ENCODE results near the gene BBX.

The BBX gene

DNA sequence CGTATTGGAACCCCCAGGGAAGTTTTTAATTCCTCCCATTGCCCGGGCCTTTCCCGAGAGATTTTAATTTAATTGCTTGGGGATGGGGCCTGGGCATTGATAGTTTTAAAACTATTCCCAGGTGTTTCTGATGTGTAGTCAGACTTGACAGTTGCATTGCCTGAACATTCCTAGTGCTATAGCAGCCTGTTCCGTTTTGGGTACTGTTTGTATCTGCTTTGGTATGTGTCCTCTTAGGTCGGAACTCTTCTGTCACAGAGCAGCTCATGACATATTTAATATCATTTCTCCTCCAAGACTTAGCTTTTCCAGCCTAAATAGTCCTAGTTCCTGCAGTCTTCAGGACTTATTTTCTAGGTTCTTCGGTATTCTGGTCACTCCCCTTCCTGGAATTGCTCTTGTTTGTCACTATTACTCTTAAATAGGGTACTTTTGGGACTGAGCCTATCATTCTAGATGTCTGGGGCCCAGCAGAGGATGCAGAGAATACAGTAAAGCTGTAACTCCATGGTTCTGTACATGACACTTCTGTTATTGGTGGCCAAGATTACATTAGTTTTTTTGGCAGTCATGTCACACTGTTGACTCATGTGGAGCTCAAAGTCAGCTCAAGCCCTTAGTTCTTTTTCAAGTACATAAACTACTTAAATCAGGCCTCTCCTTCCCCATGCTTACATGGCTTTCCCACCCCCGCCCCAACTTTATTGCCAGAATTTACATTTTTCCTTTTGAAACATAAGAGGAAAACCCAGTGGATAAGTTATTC is 81.5 kb downstream of the BBX start:
- DNase-seq = no peak

DNA sequence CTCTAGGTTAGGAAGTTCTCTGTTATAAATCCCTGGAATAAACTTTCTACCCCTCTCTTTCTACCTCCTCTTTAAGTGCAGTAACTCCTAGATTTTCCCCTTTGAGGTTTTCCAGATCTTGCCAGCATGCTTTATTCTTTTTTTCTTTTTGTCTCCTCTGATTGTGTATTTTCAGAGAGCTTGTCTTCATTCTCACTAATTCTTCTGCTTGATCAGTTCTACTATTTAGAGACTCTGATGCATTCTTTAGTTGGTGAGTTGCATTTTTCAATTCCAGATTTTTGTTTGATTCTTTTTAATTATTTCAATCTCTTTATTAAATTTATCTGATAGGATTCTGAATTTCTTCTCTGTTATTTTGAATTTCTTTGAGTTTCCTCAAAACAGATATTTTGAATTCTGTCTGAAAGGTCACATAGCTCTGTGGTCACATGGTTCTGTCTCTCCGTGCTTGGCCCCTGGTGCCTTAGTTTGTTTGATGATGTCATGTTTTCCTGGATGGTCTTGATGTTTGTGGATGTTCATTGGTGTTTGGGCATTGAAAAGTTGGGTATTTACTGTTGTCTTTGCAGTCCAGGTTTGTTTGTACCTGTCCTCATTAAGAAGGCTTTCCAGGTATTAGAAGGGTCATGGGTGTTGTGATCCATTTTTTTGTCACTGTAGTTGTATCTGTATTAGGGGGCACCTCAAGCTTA is 89.2 kb downstream of the BBX start:
- no peak for DNase-seq

DNA sequence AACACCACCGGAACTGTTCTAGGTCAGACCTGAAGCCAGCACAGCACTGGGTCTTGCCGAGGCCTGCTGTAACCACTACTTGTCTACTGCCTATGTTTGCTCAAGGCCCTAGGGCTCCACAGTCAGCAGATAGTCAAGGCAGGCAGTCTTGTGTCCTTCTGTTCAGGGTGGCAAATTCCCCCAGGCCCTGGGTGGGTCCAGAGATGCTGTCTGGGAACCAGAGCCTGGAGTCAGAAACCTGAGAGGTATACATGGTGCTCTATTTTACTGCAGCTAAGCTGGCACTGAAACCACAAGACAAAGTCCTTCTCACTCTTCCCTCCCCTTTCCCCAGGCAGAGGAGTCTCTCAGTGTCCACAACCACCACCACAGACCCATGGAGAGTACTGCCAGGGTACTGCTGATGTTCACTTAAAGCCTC is 89.9 kb downstream of the BBX start:
- DNase-seq = no peak

DNA sequence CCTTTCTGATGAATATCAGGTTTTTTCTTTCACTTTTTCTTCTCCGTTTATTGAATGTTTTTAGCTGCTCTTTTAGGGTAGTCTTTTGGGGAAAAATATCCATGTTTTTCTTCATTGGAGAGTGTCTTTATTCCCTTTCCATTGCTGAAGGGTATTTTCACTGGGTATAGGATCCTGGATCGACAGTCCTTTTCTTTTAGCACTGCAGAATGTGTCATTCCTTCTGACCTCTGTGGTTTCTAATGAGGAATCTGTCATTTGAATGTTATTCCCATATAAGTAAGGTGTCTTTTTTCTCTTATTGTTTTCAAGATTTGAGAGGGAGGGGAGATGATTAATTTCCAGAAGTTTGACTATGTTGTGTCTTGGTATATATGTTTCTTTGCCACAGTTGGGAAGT is 96.8 kb downstream of the BBX start:
- DNase-seq = no peak

DNA sequence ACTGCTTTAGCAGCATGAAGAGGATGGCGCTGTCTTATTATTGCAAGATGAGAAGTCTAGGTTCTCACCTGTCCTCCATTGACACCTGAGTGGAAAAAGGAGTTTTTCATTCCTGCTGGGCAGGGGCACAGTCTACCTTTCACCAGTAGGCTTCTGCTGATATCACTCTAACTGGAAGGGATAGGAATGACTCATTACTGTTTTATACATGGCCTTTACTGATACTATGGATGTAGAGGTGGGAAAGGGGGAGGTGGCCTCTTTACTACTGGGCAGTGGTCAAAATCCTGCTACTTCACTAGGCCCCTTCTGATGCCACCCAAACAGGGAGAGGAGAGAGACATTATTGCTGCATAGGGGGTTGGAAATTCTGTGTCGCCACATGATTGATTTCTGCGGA is 97.8 kb downstream of the BBX start:
- no peak for DNase-seq

DNA sequence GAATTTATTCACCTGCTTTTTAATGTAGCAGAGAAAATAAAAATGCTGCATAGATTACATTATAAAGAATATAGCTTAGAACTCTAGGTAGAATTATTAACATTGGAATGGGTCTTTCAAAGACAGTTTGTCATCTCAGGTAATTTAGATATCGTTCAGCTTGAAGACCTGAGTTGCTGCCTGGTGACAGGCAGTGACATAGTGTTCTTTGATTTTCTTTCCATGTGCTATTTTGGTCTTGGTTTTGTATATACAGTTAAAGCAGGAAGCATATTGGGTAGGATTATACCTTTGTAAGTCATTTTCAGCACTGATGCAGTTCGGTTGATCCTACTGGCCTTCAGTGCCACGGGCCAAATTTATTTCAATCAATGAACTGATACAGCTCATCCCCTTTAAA is 98.7 kb downstream of the BBX start:
- no peak for DNase-seq

DNA sequence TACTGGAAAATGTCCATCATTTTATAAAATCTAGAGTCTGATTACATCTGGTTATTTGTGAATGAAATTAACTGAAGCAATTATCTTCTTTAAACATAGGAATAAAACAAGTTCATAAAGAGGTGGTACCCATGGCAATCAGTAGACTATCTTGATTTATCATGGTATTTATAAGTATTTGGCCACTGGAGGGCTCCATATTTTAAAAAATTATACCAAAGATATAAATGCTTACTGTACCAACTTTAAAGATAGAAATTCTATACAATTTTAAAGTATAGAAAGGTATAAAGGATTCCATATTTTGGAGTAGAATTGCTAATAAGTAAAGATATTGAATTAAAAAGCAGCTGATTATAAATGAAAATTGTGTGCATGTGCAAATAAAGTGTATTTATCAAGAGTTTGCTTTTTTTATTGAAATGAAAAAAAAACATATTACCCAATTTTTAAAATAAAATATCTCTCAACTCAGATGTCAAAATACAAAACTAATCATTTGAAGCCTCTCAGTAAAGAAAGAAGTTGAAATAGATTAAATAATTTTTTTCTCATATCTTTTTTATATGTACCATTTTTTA is 105.3 kb downstream of the BBX start:
- no peak for DNase-seq

DNA sequence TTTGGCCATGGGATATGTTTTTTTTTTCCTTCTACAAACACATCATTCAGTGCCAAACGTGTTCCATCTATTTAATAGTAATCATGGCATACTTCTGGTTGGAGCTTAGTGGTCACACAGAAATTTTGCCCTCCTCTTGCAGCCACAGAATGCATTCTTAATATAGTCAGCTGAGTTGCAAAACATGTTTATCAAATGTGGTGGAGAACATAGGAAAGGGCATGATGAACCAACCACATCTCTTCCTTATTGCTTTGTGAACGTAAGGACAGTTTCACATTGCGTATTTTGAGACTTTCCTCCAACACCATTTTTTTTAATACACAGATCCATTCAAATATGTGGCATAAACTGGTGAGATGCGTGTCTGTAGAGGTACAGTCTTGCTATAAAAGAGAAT is 106.8 kb downstream of the BBX start:
- no peak for DNase-seq

DNA sequence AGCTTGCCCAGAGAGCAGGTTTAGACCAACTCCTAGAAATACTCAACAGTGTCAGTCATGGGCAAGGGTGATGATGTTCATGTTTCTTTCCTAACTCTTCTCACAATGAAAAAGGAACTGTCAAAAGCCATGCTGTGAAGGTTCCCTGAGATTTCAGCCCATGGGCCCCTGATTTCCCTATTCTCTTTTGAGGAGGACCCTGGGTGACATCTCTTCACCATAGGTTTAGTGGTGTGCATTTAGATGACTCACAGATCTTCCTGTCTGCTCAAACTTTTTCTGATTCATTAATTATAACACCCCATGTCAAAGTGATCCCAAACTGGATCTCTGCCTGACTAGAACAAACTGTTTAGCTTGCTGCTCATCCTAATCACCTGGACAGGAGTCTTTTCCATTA is 108.0 kb downstream of the BBX start:
- no peak for DNase-seq

DNA sequence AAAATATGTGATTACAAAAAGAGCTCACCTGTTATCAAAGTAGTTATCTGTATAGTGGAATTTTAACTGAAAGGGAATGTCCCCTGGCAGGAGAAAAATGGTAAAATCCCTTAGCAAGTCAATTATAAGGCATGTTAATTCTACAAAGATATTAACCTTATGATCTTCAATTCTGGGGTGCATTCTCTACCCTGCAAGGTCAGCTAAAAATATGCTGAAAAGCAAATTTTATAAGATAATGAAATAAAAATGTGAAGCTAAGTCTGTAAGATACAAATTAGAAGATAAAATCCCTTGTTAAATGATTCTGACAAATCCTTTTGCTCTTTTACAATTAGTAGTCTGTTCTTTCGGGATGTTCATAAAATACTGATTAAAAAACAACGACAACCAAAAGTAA is 109.8 kb downstream of the BBX start:
- no peak for DNase-seq

DNA sequence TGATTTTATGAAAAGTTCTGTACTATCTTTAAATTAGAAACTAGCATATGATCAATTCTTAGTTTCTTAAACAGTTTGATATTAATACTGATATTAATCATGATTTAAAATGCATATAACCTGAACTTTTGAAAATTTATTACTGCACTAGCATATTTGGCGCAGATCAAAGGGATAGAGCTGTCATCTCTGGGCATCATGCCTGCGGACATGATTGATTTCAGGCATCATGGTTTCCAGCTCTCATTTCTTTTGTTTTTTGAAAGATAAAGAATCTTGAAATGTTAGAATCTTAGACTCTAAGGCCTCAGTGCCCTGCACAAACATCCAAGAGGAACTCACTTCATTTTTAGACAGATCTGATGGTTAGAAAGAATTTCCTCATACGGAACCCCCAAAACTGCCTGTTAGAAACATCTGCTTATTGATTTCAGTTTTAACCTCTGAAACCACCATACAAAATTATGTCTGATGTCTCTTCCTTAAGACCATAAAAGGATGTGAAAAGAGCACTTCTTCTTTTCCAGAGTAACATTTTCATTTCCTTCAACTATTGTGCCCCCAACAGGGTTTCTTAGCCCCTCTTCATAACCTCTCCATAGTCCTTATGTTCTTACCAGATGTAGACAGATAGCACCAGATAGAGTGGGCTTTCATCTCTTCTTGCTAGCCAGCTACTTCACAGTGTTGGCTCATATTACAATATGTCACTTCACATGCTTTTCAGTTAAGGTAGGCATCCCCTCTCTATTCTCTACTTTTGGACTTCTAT is 110.8 kb downstream of the BBX start:
- no peak for DNase-seq

DNA sequence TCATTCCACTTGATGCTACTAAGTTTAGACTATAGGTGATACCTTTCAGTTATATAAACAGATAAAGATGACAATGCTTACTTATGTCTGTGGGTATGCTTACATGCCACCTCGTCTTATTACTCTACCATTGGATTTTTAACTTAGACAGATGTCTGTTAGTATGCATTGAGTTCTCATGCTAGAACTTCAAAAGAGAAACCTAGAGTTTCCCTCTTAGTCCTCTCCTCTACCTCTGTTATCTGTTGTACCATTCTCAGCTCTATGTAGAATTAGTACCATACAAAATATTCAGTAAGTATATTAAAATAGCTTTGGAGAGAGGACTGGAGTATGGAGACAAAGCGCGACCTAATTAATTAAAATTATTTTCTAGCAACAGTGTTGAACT is 111.3 kb downstream of the BBX start:
- no peak for DNase-seq

DNA sequence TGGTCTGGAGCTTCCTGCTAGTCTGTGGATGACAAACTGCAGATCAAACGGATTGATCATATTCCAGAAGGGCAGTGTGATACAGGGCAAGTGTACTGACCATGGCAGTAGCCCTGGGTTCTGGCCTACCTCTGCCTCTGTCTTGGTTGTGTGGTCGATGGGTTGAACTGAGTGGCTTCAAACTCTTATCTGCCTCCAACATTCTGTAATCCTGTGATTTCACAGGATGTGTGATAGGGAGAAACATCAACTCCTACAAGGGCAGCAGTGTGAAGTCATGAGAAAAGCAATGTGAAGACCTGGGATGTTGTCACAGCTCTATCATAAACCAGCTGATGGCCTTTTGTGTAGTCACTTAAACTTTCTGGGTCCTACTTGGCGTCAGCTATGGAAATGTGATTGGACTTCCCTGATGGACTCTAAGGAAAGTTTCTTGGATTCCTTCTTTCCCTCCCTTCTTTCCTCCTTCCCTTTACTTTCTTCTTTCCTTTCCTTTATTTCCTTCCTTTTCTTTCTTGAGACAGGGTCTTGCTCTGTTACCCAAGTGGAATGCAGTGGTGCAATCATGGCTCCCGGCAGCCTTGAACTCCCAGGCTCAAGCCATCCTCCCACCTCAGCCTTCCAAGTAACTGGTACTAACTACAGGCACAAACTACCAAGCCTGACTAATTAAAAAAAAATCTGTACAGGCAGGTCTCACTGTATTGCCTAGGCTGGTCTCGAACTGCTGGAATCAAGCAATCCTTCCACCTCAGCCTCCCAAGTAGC is 114.8 kb downstream of the BBX start:
- no peak for DNase-seq

DNA sequence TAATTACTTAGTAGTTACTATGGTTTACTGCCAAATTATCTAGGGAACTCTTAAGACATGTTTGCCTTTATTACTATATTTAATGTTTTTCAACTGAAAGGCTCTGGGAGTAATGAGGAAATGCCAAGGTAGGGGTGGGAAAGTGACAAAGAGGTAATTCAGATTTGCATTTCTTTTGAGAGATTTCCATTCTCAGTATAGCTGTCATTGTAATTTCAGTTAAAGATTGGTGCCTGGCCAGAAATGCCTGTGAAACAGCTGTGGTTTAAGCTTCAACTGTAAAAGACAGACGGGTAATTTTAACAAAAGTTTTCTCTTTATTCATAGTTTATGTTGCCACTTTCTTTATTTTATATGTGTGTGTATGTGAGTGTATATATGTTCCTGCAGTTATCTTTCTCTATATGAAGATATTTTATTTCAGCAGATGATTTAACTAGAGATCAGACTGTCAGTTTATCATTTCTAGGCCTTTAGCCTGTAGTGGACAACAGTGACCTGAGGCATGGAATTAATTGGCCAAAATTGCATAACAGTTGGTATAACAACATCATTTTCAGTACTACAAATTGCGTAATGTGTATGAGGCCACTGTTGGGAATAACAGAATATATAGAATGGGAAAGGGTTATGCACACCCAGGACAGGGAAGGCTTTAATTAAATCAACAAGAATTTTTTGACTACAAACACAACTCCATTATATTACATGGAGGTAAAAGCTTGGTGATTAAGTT is 119.0 kb downstream of the BBX start:
- DNase-seq = no peak

DNA sequence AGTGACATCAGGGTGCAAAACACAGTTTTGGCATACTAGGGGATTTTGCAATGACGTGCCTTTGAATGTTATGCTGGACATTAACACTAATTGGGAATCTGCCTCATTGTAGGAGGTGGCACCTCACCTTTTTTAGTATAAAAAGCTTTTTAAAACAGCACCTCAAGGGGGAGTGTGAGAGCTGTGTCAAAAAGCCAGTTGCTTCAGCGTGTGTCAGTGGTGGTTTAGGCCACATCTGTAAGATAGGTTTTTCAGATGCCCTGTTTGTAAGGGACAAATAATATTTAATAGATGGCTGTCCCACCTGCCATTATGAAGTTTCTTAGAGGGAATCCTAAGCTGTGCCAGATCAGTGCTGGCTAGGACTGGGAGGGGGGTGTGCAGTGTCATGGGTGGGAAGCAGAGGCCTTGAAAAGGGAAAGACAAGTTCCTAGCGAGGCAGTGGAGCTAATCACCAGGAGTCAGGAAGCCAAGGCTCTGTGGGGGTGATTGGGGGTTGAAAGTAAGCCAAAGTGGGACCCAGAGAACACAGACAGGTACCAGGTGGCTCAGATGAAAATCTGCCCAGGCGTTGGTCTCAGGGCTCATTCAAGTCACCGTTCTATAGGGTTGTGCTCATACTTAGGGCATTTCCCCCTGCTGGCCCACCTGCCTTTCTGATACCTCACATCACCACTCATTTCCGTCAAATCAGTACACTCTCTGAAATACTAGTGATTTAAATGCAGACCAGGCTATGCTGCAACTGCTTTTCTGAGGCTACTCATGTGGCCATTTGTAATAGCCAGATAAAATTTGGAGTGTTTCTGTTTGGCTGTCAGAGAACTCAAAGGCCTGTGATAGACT is 120.5 kb downstream of the BBX start:
- no peak for DNase-seq

DNA sequence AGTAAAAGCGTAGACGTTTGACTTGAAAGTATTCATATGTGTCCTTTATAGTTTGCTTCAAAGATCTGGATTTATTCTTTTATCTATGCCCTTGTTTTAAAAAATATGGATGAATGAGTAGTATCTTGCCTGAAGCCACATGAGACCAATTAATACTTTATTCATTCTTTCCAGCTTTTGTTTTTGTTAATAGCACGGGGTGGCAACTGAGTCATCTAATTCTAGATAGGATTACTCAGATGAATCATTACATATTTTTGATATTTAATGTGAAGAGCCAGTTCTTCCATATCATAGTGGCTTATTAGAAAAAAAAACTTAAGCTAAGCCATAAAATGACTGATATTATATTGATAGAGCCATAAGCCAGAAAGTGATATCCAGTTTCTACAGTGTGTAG is 121.9 kb downstream of the BBX start:
- DNase-seq = no peak

DNA sequence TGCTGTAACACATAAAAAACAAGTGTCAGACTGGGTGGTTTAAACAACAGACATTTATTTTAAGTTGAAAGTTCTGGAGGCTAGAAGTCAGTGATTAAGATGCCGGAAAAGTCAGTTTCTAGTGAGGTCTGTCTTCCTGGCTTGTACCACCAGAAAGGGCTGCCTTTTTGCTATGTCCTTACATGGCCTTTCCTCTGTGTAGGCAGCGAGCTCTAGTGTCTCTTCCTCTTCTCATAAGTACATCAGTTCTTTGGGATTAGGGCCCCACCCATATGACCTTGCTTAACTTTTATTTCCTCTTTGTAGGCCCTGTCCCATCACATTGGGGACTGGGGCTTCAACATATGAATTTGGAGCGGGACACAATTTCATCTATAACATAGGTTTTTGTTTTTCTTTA is 128.0 kb downstream of the BBX start:
- DNase-seq = no peak

DNA sequence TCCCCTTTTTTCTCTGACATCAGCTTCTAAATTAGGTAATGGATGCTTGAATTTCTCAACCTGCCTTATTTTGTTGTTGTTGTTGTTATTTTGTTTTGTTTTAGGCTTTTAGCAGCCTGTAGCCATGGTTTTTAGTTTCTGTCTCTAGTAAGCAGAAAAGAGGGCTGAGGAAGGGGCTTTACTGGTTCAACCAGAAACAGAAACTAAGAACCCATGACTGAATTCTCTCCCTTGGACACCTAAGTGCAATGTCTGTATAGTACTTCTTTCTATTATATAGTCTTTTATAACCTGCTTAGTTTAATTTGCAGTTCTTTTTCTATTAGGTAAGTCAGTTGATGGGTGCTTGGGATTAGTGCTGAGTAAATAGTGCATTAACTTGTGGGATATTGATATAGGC is 129.0 kb downstream of the BBX start:
- DNase-seq = no peak

DNA sequence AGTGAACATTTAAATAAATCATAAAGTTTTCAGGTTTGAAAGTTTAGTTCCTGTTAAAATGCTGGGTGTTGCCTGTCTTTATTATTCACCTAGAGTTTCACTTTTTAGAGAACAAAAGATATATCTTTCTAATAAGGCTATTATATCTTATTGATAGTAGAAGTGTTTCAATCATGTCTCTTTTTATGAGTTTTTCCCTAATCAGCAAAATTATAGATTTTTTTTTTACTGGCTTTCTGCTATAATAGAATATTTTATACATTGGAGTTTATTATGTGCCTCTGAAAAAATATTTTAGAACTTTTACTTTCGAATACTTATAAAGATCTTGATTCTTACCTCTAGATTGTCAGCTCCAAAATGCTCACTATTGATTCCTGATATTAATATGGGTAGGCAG is 131.5 kb downstream of the BBX start:
- no peak for DNase-seq

DNA sequence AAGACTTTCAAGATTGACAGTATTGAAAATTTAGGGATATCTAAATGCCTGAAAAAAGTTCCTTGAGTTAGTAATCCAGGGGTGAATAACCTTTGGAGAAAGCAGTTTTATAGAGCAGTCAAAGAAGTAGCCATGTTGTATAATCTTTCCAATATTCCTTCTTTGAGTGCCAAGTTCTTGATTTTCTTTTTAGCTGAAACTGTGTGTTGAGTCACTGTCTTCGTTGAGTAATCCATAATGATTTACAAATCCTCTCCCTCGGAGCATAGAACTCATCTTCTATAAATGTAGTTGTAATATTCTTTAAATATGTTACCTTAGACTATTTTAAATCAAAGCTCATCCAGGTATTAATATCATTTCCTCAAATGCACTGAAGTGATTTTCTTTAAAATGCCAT is 135.2 kb downstream of the BBX start:
- DNase-seq = no peak

DNA sequence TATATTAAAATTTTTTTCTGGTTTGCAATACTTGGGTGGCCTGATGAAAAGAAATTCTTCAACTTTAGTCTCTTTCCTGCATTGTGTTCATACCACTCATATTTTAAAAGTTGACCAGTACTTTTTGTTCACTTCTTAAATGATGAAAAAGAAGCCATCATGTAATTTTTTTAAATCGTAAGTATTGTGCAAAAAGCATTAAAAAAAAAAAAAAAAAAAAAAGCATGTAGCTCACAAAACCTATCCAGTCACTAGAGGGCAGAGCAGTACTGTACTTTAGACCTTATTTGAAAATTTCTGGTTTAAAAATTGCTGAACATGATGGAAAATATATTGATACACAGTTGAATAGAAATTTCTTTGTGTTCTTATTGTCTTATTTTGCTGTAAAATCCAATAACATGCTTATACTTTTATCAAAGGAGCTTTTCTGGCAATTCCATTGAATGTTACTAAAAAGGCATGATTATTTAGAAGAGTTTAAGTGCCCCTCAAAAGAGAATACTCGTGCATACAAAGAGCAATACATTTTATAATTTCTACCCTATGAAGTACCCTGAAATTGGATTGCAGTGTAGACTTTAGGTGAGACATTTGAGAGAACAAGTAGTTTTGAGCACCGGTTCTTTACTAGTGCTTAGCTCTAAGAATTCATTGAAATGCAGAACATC is 137.7 kb downstream of the BBX start:
- no peak for DNase-seq
